Testis (tissue), 3 donors: ENCODE measurements around the gene PLPPR3. TPM values are rescaled to one million over a fixed set of nuclear protein-coding genes. Genes with fewer than 3 reads are reported as not detected.

ENCODE experiments used
- DNase-seq: peaks from one replicate; pipeline ENCODE4 v3.0.0-alpha.2; 2019
- H3K27ac ChIP-seq, 2 donors: fragments of 200-600 bp; sonication (generic); one replicate each; pipeline ENCODE4 v1.5.1; 2019
- H3K27me3 ChIP-seq: fragments of 200-600 bp; sonication (generic); one replicate; pipeline ENCODE4 v1.5.1; 2019
- H3K36me3 ChIP-seq: fragments of 200-600 bp; sonication (generic); one replicate; pipeline ENCODE4 v1.5.1; 2017; ENCODE audit warnings: low read depth; ENCODE audit errors: missing control alignments
- H3K4me1 ChIP-seq: fragments of 200-600 bp; sonication (generic); one replicate; pipeline ENCODE4 v1.5.1; 2019
- H3K4me3 ChIP-seq, 2 donors: fragments of 200-600 bp; sonication (generic); one replicate each; pipeline ENCODE4 v1.5.1; 2017 to 2019
- H3K9me3 ChIP-seq: fragments of 200-600 bp; sonication (generic); one replicate; pipeline ENCODE4 v1.5.1; 2017
- POLR2A ChIP-seq: fragments of 450-650 bp; IDR thresholded peaks from one replicate; pipeline ENCODE4 v1.6.1; 2017; ENCODE audit warnings: antibody characterized with exemption, mild to moderate bottlenecking, moderate library complexity
- WGBS, 2 donors: methylation state at CpG; one replicate each; pipeline ENCODE4 v1.1.5; 2018; 5-methylcytosine and 5-hydroxymethylcytosine counted together
- intact Hi-C: fragments of 100-400 bp; cut with DNase I; formaldehyde crosslinking; loops from one replicate; pipeline ENCODE4 v1.15.1; 2023; ENCODE audit warnings: low total_unique reads
- polyA plus RNA-seq: library from polyadenylated mRNA; stranded (reverse); fragments of 350-450 nt; fragmentation: Illumina TruSeq; extraction: RNeasy Lipid Tissue Mini Kit (QIAGEN cat#74804); gene quantifications from one replicate; pipeline ENCODE4 v1.2.3, GENCODE V29; 2014; ENCODE audit warnings: low read depth, low replicate concordance; ENCODE audit not compliant: insufficient read depth
- total RNA-seq, 2 donors: library from RNA; depleted of rRNA; stranded (reverse); fragments of >200 nt; gene quantifications; one replicate each; pipeline ENCODE4 v1.2.3, GENCODE V29; 2016
- TF ChIP-seq, protein P1 (sequence below), 3 experiments: fragments of 450-650 bp in 2 of 3; fragments of 200-600 bp in 1 of 3; sonication (generic) in 1 of 3; IDR thresholded peaks; one replicate each; pipeline ENCODE4 v1.5.1; 2016 to 2019; ENCODE audit warnings: antibody characterized with exemption in 3 of 3, mild to moderate bottlenecking in 2 of 3, moderate library complexity in 1 of 3

PLPPR3 gene
- total and polyA plus RNA-seq, 3 donors from 2014 or later, result 2.7 to 20.1 (median 16.9) TPM

DNA sequence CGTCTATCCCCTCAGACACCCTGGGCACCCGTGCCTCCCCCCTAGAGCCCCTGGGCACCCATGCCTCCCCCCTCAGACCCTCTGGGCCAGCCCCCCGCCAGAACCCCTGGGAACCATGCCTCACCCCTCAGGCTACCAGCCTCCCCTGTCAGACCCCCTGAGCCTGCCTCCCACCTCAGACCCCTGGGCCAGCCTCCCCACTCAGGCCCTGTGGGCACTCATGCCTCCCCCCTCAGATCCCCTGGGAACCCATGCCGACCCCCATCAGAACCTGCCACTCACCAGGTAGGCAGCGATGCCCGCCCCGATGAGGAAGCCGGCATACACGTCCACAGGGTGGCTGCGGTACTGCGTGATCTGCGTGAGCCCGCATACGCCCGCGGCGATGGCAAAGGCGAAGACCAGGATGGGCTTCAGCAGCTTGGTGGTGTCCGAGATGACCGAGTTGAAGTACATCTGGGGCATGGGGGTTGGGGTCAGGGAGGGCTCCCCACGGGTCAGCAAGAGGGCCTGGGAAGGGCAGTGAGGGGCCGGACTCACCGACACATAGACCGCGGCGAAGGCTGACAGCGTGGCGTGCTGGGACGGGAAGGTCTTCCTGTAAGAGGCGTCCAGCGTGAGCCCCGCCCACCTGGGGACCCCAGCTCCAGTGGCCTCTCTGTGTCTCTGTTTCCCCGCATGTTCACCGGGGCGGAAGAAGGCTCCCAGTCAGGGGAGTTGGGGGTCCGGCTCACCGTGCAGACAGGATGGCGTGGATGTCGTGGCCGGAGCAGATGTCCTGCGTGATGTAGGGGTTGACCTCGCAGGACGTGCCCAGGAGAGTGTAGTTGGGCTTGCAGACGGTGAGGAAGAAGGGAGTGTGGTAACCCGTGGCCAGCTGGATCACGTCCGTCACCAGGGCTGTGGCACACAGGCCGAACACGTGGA lies 7.3 kb downstream of the PLPPR3 start:
- intact Hi-C loops, result no loop called here
- Histone ChIP-seq H3K27ac (no peak overlapping the region), H3K4me1 (no peaks in the 10 kb centered on the region), H3K36me3 (no peaks in the 10 kb centered on the region), H3K9me3 (no peaks in the 10 kb centered on the region), H3K4me3 (no peak overlapping the region), H3K27me3 (no peaks in the 10 kb centered on the region)
- TF ChIP-seq, protein P1, sequence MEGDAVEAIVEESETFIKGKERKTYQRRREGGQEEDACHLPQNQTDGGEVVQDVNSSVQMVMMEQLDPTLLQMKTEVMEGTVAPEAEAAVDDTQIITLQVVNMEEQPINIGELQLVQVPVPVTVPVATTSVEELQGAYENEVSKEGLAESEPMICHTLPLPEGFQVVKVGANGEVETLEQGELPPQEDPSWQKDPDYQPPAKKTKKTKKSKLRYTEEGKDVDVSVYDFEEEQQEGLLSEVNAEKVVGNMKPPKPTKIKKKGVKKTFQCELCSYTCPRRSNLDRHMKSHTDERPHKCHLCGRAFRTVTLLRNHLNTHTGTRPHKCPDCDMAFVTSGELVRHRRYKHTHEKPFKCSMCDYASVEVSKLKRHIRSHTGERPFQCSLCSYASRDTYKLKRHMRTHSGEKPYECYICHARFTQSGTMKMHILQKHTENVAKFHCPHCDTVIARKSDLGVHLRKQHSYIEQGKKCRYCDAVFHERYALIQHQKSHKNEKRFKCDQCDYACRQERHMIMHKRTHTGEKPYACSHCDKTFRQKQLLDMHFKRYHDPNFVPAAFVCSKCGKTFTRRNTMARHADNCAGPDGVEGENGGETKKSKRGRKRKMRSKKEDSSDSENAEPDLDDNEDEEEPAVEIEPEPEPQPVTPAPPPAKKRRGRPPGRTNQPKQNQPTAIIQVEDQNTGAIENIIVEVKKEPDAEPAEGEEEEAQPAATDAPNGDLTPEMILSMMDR (IDR thresholded peaks at IDR 0.05), result no peak
- no peak for TF ChIP-seq POLR2A
- no peak for DNase-seq
- 84 to 87% methylated on average over 25 to 48 of the region's 49 CpGs for whole genome bisulfite sequencing, 2 donors

DNA sequence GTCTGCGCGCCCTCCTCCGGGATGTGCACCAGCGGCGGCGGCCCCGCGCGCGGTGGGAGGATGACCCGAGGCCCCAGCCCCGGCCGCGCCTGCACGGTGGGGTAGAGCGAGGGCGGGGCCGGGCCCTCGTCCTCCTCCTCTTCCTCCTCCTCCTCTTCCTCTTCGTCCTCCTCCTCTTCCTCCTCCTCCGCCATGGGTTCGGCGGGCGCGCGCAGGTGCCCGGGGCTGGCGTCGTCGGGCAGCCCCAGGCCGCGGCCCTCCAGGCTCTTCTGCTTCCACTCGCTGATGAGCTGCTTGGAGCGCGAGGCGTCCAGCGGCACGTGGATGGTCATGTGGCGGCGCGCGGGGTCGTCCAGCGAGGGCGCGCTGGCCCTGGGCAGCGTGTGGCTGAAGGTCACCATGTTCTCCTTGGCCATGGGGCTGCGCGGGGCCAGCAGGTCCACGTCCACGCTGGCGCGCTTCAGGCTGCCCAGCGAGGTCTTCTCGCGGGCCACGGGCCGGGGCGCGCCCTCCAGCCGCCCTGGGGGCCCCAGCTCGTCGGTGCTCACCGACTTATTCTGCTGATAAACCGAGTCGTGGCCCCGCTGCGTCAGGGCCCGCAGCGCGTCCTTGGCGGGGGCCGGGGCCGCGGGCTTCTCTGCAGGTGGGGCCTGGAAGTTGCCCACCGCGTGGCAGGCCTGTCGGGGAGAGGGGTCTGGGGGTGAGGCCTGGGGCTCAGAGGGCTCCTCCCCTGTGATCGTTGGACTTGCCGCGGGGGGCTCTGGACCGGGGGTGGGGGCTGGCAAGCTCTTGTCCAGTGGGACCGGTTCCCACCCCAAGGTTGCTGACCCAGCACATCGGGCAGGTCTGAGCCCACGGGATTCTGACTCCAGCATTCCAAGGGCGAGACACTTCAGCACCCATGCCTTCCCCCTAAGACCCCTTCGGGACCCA lies 8.3 kb downstream of the PLPPR3 start:
- H3K36me3 ChIP-seq, result no peaks in the 10 kb centered on the region
- 70 to 75% methylated on average over 24 to 82 of the region's 87 CpGs for WGBS, 2 donors
- no peak for DNase-seq

DNA sequence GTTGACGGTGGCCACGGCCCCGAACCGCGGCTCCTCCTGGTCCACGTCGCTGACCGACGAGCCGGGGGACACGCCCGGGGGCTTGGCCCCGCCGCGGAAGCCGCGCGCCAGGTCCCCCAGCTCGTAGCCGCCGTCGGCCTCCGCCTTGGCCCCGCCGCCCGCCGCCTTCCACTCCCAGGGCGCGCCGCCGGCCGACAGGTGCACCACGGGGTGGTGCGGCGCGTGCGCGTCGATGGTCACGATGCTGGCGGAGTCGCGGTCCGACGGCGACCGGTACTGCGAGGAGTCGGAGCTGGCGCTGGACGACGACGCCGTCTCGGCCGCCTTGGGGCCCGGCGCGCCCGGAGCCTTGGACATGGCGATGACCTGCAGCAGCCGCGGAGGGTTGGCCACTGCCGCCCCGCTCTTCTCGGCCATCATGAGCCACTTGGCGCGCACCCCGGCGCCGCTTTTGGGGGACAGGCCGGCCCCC lies 9.0 kb downstream of the PLPPR3 start:
- H3K36me3 ChIP-seq, result no peaks in the 10 kb centered on the region
- peak overlapping the region in 1 of 2 donors; percentile 4 for H3K4me3 ChIP-seq
- no peaks in the 10 kb centered on the region for H3K9me3 ChIP-seq
- TF ChIP-seq, protein P1 (IDR thresholded peaks at IDR 0.05), result no peak
- TF ChIP-seq POLR2A, result no peak
- no peaks in the 10 kb centered on the region for H3K27me3 ChIP-seq
- H3K4me1 ChIP-seq, result no peaks in the 10 kb centered on the region
- 72 to 75% methylated on average over 6 to 72 of the region's 72 CpGs for WGBS, 2 donors
- no peak overlapping the region for H3K27ac ChIP-seq
- intact Hi-C loops, result no loop called here
- no peak for DNase-seq

More for the DNA sequence above, 8.3 kb downstream of the PLPPR3 start:
- TF ChIP-seq POLR2A, result no peak
- TF ChIP-seq, protein P1 (IDR thresholded peaks at IDR 0.05), result no peak
- intact Hi-C loops, result no loop called here
- Histone ChIP-seq H3K9me3 (no peaks in the 10 kb centered on the region), H3K27me3 (no peaks in the 10 kb centered on the region), H3K4me1 (no peaks in the 10 kb centered on the region), H3K4me3 (no peak overlapping the region), H3K27ac (no peak overlapping the region)

DNA sequence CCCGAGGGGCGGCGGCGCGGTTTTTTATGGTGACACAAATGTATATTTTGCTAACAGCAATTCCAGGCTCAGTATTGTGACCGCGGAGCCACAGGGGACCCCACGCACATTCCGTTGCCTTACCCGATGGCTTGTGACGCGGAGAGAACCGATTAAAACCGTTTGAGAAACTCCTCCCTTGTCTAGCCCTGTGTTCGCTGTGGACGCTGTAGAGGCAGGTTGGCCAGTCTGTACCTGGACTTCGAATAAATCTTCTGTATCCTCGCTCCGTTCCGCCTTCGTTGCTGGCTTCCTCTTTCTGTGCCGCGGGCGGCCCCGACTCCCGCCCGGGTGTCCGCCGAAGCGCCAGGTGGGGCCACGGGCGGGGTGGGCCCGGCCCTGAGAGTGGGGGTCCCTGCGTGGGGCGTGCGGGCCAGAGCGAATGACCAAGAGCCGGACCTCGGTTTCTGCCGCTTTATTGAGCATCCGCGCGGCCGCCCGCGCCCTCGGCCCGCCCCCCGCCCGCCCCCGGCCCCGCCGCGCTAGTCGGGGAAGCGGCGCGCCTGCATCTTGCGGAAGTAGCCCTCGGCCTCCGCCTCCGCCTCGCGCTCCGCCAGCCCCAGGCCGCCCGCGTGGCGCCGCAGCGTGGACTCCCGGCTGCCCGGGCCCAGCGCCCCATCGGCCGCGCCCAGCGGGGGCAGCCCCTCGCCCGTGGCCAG lies 9.6 kb downstream of the PLPPR3 start:
- Histone ChIP-seq H3K4me1 (no peaks in the 10 kb centered on the region), H3K27me3 (no peaks in the 10 kb centered on the region), H3K27ac (no peak overlapping the region), H3K4me3 (peak overlapping the region; percentile 4 to 26), H3K9me3 (no peaks in the 10 kb centered on the region), H3K36me3 (no peaks in the 10 kb centered on the region)
- 72 to 75% methylated on average over 48 to 74 of the region's 80 CpGs for WGBS, 2 donors
- DNase-seq, result no peak
- intact Hi-C loops, result no loop called here
- TF ChIP-seq, protein P1 (IDR thresholded peaks at IDR 0.05), result no peak
- TF ChIP-seq POLR2A, result no peak
